ENCODE data around the gene ZFR2. TPM values are rescaled to one million over a fixed set of nuclear protein-coding genes. Genes with fewer than 3 reads are reported as not detected.
A peak's percentile ranks its signal among the peaks of the same experiment; 100 is the strongest.

Gene ZFR2
- total RNA-seq, 4 donors from 2014 or later = not detected

- intact Hi-C loops (cut with DNase I; ENCODE audit: low total_unique reads) = loop anchor here (10.0 kb wide), 1 partner anchor 161 kb away; no protein-coding TSS in a partner anchor
- Histone ChIP-seq H3K27ac (no peak overlapping the region), H3K4me1 (no peaks in the 10 kb centered on the region), H3K27me3 (peaks cover 4 to 13% (median 12%) of the 10 kb centered on the region in 3 donors), H3K4me3 (no peak overlapping the region), H3K36me3 (no peaks in the 10 kb centered on the region), H3K9me3 (no peaks in the 10 kb centered on the region)
- in situ Hi-C loops (cut with MboI; ENCODE audit: low sequenced_read_pairs in 4 of 4) = no loop called here
- DNase-seq = no peak
- ATAC-seq = no peak
- TF ChIP-seq POLR2A (IDR thresholded peaks at IDR 0.05) (no peak), CTCF (IDR thresholded peaks at IDR 0.05 in 4 of 5, conservative IDR thresholded peaks at IDR 0.05 in 1 of 5) (no peak)
These were observed 43.4 kb downstream of the ZFR2 start for GRCh38 chr19:3825286-3825956.

GRCh38 chr19:3823350-3823713, 45.5 kb downstream of the ZFR2 start:
- no peak overlapping the region for H3K4me3 ChIP-seq
- TF ChIP-seq POLR2A (IDR thresholded peaks at IDR 0.05) (no peak), CTCF (IDR thresholded peaks at IDR 0.05 in 4 of 5, conservative IDR thresholded peaks at IDR 0.05 in 1 of 5) (no peak)
- no peaks in the 10 kb centered on the region for H3K4me1 ChIP-seq
- H3K27ac ChIP-seq = no peak overlapping the region
- H3K27me3 ChIP-seq = peaks cover 4 to 12% (median 7%) of the 10 kb centered on the region in 3 donors
- no peak for DNase-seq
- ATAC-seq = no peak
- in situ Hi-C loops (cut with MboI; ENCODE audit: low sequenced_read_pairs in 4 of 4) = no loop called here
- intact Hi-C loops (cut with DNase I; ENCODE audit: low total_unique reads) = loop anchor here (10.0 kb wide), 1 partner anchor 159 kb away; no protein-coding TSS in a partner anchor
- H3K9me3 ChIP-seq = no peaks in the 10 kb centered on the region
- no peaks in the 10 kb centered on the region for H3K36me3 ChIP-seq

- no peak overlapping the region for H3K4me3 ChIP-seq
- peaks cover 4 to 12% (median 5%) of the 10 kb centered on the region in 3 donors for H3K27me3 ChIP-seq
- no peaks in the 10 kb centered on the region for H3K9me3 ChIP-seq
- no peaks in the 10 kb centered on the region for H3K4me1 ChIP-seq
- no peak for DNase-seq
- no peaks in the 10 kb centered on the region for H3K36me3 ChIP-seq
- no peak overlapping the region for H3K27ac ChIP-seq
- intact Hi-C loops (cut with DNase I; ENCODE audit: low total_unique reads) = loop anchor here (10.0 kb wide), 1 partner anchor 158 kb away; no protein-coding TSS in a partner anchor
- TF ChIP-seq POLR2A (IDR thresholded peaks at IDR 0.05) = no peak
- no peak for TF ChIP-seq CTCF (IDR thresholded peaks at IDR 0.05 in 4 of 5, conservative IDR thresholded peaks at IDR 0.05 in 1 of 5)
- ATAC-seq = no peak
- in situ Hi-C loops (cut with MboI; ENCODE audit: low sequenced_read_pairs in 4 of 4) = no loop called here
These were observed 46.0 kb downstream of the ZFR2 start for GRCh38 chr19:3822683-3823349.

- no peak overlapping the region for H3K27ac ChIP-seq
- in situ Hi-C loops (cut with MboI; ENCODE audit: low sequenced_read_pairs in 4 of 4) = no loop called here
These were observed 46.9 kb downstream of the ZFR2 start for GRCh38 chr19:3821857-3822364.

More at GRCh38 chr19:3821857-3822364, 46.9 kb downstream of the ZFR2 start:
- peak in 1 of 2 donors; percentile 28 for DNase-seq
- intact Hi-C loops (cut with DNase I; ENCODE audit: low total_unique reads) = loop anchor here (10.0 kb wide), 1 partner anchor 157 kb away; no protein-coding TSS in a partner anchor
- Histone ChIP-seq H3K27me3 (peaks cover 4 to 12% (median 5%) of the 10 kb centered on the region in 3 donors), H3K4me3 (no peak overlapping the region), H3K36me3 (no peaks in the 10 kb centered on the region), H3K9me3 (no peaks in the 10 kb centered on the region), H3K4me1 (no peaks in the 10 kb centered on the region)
- TF ChIP-seq CTCF (IDR thresholded peaks at IDR 0.05 in 4 of 5, conservative IDR thresholded peaks at IDR 0.05 in 1 of 5) (peak; percentile 86 to 95 (median 92)), POLR2A (IDR thresholded peaks at IDR 0.05) (no peak)
- ATAC-seq = peak; percentile 41 to 50
